GM18870 (cell line): ENCODE results near the gene ZNF787.
"Not testable (repeated sequence)": the region's sequence is repeated elsewhere in the genome, so short reads cannot be mapped to it uniquely, and the experiment has no call there.

Source experiments
- ATAC-seq: cut with Tn5 transposase; IDR thresholded peaks from one replicate; pipeline ENCODE4 v1.9.1; 2021; ENCODE audit warnings: moderate library complexity; ENCODE audit not compliant: unreplicated experiment

ZNF787 gene

GRCh38 chr19:56121180-56122167 lies at the start of gene ZNF787:
TSS of gene ZNF787 (minus strand) at chr19:56121295. CDS start at chr19:56103217, 18,078 bp downstream.
- peak; percentile 78 for ATAC-seq

DNA sequence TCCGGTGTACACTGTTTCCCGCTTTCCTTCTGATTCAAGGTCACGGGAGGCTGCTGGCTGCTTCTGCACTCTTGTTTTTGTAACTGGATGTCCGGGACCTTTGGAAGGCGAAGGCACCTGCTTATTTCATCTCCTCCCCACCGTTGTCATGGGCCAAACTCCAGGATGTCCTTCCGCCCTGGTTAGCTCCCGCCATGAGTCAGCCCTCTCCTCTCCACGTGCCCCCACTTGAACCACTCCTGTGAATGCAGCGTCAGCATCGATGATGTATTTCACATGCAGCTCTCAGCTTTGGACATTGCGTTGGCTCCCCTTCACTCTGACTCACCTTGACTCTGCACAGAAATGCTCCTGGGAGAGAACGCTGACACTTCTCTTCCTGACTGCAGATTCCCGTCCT lies 49.2 kb upstream of the ZNF787 start:
- no peak for ATAC-seq

DNA sequence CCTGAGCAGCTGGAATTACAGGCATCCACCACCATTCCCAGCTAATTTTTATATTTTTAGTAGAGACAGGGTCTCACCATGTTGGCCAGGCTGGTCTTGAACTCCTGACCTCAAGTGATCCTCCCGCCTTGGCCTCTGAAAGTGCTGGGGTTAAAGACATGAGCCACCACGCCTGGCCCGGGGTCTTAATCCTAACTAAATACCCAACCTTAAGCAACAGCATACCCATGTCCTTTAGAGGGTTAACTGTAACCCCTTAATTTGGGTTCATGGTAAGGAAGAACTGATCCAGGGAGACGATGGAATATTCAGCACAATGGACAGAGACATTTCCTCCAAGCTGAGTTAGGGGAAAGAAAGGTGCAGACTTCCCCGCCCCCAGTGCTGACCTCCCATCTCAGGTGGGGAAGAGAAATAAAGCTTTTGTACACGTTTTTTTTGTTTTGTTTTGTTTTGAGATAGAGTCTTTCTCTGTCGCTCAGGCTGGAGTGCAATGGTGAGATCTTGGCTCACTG lies 46.0 kb upstream of the ZNF787 start:
- ATAC-seq: no peak

DNA sequence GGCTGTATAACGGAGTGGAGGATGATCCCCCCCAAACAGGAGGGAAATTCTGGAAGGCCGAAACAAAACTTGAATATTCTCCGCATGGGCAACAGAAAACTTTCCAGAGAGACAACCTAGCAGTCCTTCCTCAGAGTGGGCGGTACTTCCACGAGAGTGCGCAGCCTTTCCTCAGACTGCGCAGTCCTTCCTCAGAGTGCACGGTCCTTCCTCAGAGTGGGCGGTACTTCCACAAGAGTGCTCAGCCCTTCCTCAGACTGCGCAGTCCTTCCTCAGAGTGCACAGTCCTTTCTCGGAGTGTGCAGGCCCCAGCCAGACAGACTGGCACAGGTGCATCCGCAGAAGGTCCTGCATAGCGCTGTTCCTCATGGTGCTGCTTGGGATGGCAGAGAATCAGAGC lies 42.0 kb upstream of the ZNF787 start:
- ATAC-seq: no peak

GRCh38 chr19:56162258-56162657 lies 41.2 kb upstream of the ZNF787 start:
- no peak for ATAC-seq

- no peak for ATAC-seq
Measured at GRCh38 chr19:56161534-56161933, 40.4 kb upstream of the ZNF787 start.

GRCh38 chr19:56159622-56160271 lies 38.7 kb upstream of the ZNF787 start:
- no peak for ATAC-seq

DNA sequence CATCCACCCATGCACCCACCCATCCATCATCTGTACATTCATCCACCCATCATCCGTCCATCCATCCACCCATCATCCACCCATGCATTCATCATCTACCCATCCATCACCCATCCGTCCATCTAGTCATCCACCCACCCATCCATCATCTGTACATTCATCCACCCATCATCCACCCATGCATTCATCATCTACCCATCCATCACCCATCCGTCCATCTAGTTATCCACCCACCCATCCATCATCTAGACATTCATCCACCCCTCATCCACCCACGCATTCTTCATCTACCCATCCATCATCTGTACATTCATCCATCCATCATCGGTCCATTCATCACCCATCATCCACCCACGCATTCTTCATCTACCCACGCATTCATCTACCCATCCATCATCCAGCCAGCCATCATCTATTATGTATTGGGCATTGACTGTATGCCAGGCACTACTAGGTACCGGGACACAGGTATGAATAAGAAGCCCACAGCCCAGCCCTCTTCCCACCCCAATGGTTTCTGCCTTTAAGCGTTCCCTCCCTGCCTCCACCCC lies 38.0 kb upstream of the ZNF787 start:
- no peak for ATAC-seq

DNA sequence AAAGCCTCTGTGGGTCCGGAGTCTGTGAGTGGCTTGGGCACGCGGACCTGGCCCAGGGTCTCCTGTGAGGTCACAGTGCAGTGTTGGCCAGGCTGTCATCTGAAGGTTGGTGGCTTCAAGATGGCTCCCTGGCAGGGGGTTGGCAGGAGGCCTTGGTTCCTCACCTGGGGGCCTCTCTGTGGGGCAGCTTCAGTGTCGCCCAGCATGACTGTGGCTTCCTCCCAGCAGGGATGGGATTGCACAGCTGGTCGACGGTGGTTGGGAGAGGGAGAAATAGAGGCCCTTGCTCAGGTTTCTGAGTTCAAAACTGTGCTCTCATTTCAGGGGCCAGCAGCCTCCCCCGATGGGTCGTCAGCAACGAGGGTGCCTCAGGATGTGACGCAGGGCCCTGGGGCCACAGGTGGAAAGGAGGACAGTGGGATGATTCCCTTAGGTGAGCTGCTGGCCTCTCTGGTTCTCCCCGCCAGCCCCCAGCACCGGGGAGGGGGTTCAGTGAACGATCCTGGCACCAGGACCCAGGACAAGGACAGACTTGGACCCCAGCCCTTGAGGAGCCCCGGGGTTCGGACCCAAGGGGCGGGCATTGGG lies 37.2 kb upstream of the ZNF787 start:
- no peak for ATAC-seq

DNA sequence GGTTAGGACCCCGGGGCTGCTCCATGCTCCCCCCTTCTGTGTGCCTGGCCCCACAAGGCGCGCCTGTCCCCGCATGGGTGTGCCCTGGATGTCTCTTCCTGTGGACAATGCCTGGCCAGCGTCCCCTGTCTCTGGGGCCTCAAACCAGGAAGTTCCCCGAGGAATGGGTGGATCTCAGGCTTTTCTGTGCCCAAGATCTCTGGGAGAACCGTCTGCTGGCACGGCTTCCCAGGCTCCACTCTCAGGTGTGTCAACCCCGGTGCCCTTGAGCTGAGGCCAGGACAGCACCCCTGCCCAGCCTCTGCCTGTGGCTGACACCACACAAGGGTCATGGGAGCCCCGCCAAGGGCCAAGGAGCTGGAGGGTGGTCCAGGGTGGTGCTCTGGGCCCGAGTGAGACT lies 35.7 kb upstream of the ZNF787 start:
- no peak for ATAC-seq

- ATAC-seq: no peak
Measured at GRCh38 chr19:56155124-56155687, 34.1 kb upstream of the ZNF787 start.

- no peak for ATAC-seq
Measured at GRCh38 chr19:56153507-56153906, 32.4 kb upstream of the ZNF787 start.

DNA sequence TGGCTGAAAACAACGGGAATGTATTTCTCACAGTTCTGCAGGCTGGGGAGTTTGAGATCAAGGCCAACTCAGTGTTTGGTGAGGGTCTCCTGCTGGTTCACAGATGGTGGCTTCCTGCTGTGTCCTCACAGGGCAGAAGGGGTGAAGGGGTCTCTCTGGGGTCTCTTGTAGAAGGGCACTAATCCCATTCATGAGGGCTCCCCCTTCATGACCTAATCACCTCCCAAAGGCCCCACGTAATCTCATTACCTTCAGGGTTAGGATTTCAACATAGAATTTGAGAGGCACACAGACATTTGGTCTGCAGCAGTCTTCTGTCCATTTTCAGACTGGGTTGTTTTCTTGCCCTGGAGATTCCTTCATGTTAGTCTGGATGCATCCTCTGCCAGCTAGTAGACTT lies 31.5 kb upstream of the ZNF787 start:
- ATAC-seq: no peak

DNA sequence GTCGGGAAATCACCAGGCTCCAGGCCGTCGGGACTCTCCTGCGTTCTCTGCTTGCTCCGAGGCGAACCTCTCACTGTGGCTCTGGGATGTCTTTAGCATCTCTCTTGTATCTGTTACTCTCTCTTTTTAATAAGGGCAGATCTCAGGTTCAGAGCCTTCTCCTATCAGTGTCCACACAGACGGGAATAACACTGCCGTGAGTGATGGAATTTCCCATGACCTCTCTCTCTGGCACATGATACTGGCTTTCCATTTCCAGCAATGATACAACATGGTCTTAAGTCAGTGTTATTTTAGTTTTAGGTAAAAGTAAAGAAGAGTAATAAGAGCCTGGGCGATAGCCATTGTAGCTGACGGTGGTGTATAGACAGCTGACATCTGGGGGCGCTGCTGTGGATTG lies 29.3 kb upstream of the ZNF787 start:
- ATAC-seq: no peak

DNA sequence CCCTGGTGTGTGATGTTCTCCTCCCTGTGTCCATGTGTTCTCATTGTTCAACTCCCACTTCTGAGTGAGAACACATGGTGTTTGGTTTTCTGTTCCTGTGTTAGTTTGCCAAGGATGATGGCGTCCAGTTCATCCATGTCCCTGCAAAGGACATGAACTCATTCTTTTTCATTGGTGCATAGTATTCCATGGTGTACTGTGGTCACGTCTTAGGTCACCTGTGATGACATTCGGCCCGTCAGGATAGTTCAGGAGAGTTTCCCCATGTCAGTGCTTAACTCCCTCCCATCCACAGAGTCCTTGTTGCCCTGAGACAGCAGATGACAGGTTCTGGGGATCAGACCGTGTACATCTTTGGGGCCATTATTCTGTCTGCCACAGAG lies 28.6 kb upstream of the ZNF787 start:
- no peak for ATAC-seq

- not testable (repeated sequence) for ATAC-seq
Measured at GRCh38 chr19:56148955-56149655, 28.0 kb upstream of the ZNF787 start.

GRCh38 chr19:56148096-56148495 lies 27.0 kb upstream of the ZNF787 start:
- no peak for ATAC-seq

- ATAC-seq: no peak
Measured at GRCh38 chr19:56147307-56147706, 26.2 kb upstream of the ZNF787 start.

- no peak for ATAC-seq
Measured at GRCh38 chr19:56146904-56147303, 25.8 kb upstream of the ZNF787 start.

- ATAC-seq: no peak
Measured at GRCh38 chr19:56145698-56146097, 24.6 kb upstream of the ZNF787 start.
